NCI-H2029 (cell line): ENCODE measurements around the gene NPAS3.
A peak's percentile ranks its signal among the peaks of the same experiment; 100 is the strongest.

Source experiments
- DNase-seq: peaks from one replicate; lab custom pipeline; 2025; lab: John Stamatoyannopoulos, UW

The NPAS3 gene

DNA sequence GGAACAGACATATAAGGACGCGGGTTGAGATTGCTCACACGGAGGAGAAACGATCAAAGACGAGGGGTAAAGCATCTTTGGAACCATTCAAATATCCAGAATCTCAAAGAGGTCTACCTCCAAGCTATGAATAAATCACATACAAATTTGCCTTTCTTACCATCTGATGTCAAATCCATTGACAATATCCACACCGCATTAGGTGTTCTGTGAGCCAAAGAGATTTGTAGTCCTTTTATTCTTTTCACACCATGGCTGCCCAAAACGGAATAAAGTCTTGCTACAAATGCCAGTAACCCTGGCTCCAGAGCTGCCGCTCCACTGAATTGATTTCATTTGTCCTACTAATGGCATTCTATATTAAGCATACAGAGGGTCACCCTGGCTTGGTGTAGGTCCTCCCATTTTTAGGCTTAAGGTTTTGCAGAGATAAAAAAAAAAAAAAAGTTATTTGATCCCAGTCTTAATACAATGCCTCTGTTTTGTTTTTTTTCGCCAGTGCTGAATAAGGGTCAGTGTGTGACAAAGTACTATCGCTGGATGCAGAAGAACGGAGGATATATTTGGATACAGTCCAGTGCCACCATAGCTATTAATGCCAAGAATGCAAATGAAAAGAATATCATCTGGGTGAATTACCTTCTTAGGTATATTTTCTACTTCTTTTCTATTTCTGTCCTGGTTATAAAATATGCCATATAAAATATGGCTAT lies 854.9 kb downstream of the NPAS3 start:
- DNase-seq: no peak

DNA sequence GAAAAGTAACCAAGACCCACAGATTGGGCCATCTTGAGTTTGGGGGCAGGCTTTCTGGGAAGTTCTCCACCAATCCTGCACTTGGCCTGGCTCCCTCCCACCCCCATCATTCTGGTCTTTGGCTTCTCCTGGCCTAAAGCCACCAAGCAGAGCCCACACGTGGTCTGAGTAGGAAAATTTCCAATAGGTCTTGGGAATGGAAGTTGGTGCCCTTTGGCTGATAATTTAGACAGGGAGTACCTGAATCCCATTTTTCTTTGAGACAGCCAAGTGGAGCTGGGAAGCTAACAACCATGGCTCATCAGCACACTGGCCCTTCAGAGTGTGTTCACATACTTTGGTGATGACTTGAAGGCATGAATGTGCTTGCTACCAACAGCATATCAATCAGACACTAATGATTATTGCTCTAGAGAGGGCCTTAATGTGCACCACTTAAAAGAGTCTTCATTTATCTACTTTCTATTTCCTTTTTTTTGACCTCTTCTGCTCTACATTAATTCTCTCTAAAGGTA lies 856.2 kb downstream of the NPAS3 start:
- DNase-seq: no peak

GRCh38 chr14:33796356-33796755 lies 857.7 kb downstream of the NPAS3 start:
- DNase-seq: no peak

GRCh38 chr14:33799705-33800570 lies 861.3 kb downstream of the NPAS3 start:
- no peak for DNase-seq

- DNase-seq: no peak
Observed at GRCh38 chr14:33800735-33801163, 862.1 kb downstream of the NPAS3 start.

DNA sequence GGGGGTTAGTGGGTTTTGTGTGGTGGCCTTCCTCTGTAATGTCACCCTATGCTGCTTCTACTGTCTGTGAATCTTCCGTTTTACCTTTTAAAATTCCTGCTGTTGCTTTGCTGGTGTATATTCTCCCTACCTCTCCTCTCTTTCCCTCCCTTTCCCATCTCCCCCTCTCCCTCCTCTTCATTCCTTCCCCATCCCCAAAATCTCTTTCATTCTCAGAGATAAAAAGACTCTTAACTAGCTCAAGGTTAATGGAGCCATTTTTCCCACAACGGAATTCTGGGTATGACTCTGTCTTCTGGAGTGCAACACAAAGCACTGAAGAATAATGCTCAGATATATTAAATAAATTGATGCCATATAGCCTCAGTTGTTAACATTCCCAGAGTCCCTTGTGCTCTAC lies 864.1 kb downstream of the NPAS3 start:
- DNase-seq: no peak

DNA sequence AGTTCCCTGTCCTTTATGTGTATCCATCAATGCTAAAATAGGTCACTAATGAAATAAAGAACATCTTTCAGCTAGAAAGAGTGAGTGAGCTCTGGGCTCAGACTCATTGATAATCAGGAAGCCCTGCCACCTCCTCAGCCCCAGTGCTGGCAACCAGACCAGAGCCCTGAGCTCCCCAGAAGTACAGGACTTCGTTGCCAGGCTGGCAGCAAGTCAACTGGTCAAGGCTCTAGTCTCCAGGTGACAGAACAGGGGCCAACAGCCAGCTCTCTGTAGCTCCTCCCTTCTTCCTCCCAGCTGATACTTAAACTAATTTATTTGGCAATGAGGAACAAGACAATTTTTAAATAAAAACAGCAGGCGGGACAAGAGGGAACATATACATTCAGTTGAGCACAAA lies 866.9 kb downstream of the NPAS3 start:
- DNase-seq: peak; percentile 73

GRCh38 chr14:33806905-33807304 lies 868.2 kb downstream of the NPAS3 start:
- DNase-seq: no peak

DNA sequence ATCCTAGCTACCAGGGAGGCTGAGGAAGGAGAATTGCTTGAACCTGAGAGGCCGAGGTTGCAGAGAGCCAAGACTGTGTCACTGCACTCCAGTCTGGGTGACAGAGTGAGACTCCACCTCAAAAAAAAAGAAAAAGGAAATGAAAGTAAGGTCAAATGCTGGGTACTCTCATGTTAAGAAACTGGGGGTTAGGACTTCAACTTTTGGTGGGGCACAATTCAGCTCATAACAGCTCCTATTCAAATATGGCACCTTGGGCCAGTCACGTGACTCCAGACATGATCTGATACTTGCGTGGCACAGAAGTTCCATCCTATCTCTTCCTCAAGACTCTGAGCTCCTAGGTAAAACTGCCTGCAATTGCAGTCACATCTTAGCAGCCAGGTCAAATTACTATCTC lies 869.5 kb downstream of the NPAS3 start:
- no peak for DNase-seq

GRCh38 chr14:33809396-33809981 lies 870.8 kb downstream of the NPAS3 start:
- peak; percentile 72 for DNase-seq

- DNase-seq: peak; percentile 80
Observed at GRCh38 chr14:33810308-33810707, 871.6 kb downstream of the NPAS3 start.

- DNase-seq: no peak
Observed at GRCh38 chr14:33811721-33812120, 873.0 kb downstream of the NPAS3 start.

GRCh38 chr14:33812181-33812580 lies 873.5 kb downstream of the NPAS3 start:
- no peak for DNase-seq

DNA sequence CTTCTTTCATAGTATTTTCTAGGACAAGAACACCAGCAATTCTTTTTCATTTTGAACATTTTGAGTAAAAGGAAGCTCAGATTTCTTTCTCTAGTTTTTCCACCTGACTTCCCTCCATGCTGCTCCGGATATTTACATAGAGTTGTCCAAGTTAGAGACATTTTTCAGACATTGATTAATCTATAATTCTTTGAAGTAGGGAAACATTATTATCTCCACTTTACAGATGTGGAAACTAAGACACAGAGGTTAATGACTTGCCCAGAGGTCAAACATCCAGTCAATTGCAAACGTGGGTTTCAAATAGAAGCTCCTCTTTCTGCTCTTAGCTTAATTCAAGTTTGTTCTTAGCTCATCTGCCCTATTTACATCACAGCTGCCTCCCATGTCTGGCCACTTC lies 873.9 kb downstream of the NPAS3 start:
- DNase-seq: no peak

DNA sequence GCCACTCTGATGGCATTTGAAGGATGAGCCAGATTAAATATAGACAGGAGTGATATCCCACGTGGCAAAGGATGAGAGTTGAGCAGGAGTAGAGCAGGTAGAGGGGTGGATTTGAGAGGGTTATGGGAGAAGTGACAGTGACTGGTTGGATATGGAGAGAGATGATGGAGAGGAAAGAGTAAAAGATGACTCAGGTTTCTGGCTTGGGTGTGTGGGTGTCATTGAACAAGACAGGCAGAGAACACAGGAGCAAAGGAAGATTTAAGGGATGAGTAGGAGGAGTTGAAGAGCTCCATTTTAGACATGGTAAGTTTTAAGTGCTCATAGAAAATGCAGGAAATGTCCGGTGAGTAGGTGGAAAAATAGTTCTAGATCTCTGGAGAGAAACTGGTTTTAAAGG lies 875.3 kb downstream of the NPAS3 start:
- DNase-seq: no peak

DNA sequence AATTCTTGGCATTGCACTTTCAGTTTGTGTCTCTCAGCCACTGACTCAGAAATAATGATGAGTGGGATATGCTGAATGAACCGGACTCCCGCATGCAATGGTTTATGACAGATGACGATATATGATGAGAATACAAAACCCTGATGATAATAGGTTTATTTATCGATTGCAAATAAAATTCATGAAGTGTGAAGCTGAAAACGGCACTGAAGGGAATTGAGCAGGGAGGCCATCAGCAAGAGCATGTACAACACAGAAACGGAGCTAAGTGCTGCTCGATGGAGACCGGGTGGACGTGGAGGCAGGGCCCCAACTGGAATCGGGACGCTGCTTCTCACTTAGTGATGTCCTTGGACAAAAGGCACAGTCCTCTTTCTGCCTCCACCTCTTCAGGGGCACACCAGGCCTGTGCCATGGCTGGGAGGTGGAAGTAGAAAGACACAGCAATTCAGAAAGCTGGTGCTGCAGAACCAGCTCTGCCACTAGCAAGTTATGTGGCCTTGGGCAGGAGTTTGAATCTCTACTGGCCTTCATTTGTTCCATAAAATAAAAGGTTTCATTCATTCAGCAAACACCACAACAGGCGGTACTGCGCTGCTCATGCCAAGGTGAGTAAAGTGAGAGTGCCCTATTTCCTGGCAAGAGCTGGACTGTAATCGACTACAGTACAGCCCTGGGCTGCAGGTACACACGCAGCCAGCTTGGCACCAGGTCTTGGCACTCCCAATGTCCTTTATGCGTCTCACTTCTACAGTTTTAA lies 895.2 kb downstream of the NPAS3 start:
- DNase-seq: peak; percentile 96

DNA sequence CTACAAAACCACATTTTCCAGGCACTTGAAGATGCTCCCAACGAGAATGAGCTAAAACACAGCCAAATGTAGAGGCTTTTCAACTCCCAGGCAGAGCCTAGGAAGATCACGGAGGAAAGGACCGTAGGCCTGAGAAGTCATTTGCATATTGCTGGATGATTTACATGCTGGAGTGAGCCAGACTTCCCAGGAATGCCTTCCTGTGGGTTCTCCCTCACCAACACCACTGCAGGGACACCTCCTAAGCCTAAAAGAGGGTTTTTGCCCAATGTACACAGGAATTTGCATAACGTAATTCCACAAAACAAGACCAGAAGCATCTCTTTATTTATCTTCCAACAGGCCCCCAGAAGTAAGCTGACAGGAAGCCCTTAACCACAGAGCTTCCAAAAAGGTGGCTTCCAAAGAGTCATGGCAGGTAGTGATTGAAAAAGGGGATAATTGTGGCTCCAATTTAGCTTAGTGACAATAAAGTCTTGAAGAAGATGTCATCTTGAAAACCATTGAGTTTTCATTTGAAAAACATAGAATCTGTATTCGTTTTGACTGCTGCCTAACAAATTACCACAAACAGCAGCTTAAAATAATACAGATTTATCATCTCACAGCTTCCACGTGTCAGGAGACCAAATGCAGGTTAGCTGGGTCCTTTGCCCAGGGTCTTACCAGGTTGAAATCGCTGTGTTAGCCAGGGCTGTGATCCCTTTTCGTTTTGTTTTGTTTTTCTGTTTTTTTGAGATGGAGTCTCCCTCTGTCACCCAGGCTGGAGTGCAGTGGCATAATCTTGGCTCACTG lies 896.0 kb downstream of the NPAS3 start:
- DNase-seq: peak; percentile 73

DNA sequence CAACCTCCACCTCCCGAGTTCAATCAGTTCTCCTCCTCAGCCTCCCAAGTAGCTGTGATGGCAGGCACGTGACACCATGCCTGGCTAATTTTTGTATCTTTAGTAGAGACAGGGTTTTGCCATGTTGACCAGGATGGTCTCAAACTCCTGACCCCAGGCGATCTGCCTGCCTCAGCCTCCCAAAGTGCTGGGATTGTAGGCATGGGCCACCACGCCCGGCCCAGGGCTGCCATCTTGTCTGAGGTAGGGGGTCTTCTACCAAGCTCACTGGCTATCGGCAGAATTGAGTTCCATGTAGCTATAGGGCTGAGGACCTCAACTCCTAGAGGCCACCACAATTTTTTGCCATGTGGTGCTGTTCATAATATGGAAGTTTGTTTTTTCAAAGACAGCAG lies 896.6 kb downstream of the NPAS3 start:
- DNase-seq: no peak

DNA sequence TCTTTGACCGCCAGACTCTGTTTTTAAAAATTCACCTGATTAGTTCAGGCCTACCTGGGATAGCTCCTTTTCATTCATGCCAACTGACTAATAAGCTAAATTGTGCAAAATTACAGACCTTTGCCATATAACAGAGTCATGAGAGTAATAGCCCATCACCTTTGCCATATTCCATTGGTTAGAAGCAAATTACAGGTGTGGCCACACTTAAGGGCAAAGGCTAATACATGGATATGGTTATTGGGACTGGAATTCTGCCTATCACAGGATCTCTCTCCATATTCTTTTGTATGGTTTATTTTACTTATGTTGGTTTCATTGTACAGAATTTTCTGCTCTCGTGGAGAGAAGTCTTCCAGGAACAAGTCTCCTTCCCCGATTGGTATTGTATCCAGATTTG lies 897.0 kb downstream of the NPAS3 start:
- DNase-seq: peak; percentile 55

- DNase-seq: peak; percentile 100
Observed at GRCh38 chr14:33836203-33836899, 897.7 kb downstream of the NPAS3 start.
